DND-41 (cell line): Measurements from ENCODE around the gene OXT.

ENCODE experiments used
- ATAC-seq: fragments of 200-7000 bp; cut with Tn5 transposase; 3 replicates; pipeline ENCODE4 v1.9.1; 2021; ENCODE audit warnings: low read depth; ENCODE audit not compliant: insufficient read depth
- DNase-seq: peaks from one replicate; pipeline ENCODE4 v3.0.0-alpha.2; 2020
- H2AFZ ChIP-seq: 2 replicates; pipeline ENCODE4 v1.6.0; 2012; ENCODE audit warnings: low read depth, low read length
- H3K27ac ChIP-seq: 2 replicates; pipeline ENCODE4 v1.5.1; 2012; ENCODE audit warnings: low read length, inconsistent platforms
- H3K27me3 ChIP-seq: fragments of 200-600 bp; sonication (generic); 2 replicates; pipeline ENCODE4 v1.6.0; 2012; ENCODE audit warnings: low read length, mild to moderate bottlenecking, inconsistent platforms; ENCODE audit not compliant: insufficient read depth, poor library complexity
- H3K36me3 ChIP-seq: 2 replicates; pipeline ENCODE4 v1.5.1; 2012; ENCODE audit warnings: low read length, inconsistent platforms; ENCODE audit not compliant: insufficient read depth
- H3K4me1 ChIP-seq: 2 replicates; pipeline ENCODE4 v1.5.1; 2012; ENCODE audit warnings: mild to moderate bottlenecking, low read length; ENCODE audit not compliant: insufficient read depth
- H3K4me2 ChIP-seq: 2 replicates; pipeline ENCODE4 v1.6.0; 2012; ENCODE audit warnings: mild to moderate bottlenecking, moderate library complexity, low read length, inconsistent platforms; ENCODE audit not compliant: insufficient read depth
- H3K4me3 ChIP-seq, 2 experiments: fragments of 200-600 bp in 1 of 2; shearing (Covaris generic) in 1 of 2; 2 replicates each; pipeline ENCODE4 v1.5.1; 2012 to 2016; ENCODE audit warnings: inconsistent platforms in 2 of 2, low read length in 2 of 2, mild to moderate bottlenecking in 2 of 2, low read depth in 1 of 2, moderate library complexity in 1 of 2
- H3K79me2 ChIP-seq: 2 replicates; pipeline ENCODE4 v1.6.0; 2012; ENCODE audit warnings: low read length, inconsistent platforms; ENCODE audit not compliant: insufficient read depth
- H3K9ac ChIP-seq: 2 replicates; pipeline ENCODE4 v1.6.0; 2012; ENCODE audit warnings: low read depth, mild to moderate bottlenecking, inconsistent platforms, low read length, moderate library complexity
- H3K9me3 ChIP-seq: 2 replicates; pipeline ENCODE4 v1.5.1; 2012; ENCODE audit warnings: low read length, moderate library complexity, mild to moderate bottlenecking, inconsistent platforms; ENCODE audit not compliant: insufficient read depth, severe bottlenecking
- H4K20me1 ChIP-seq: 2 replicates; pipeline ENCODE4 v1.6.0; 2012; ENCODE audit warnings: low read length; ENCODE audit not compliant: insufficient read depth
- CTCF ChIP-seq: IDR thresholded peaks from 2 replicates; pipeline ENCODE4 v1.5.1; 2012; ENCODE audit warnings: borderline replicate concordance, low read length, moderate library complexity, mild to moderate bottlenecking; ENCODE audit not compliant: poor library complexity, severe bottlenecking; ENCODE audit errors: extremely low read depth
- EZH2 ChIP-seq: IDR thresholded peaks from 3 replicates; pipeline ENCODE4 v1.6.1; 2012; ENCODE audit warnings: borderline replicate concordance, low read depth, mild to moderate bottlenecking, moderate library complexity, low read length, inconsistent platforms; ENCODE audit not compliant: severe bottlenecking

The OXT gene

GRCh38 chr20:3101737-3102574 lies 30.5 kb downstream of the OXT start:
- peak; percentile 60; the same call in 1 of the 3 replicates for ATAC-seq
- no peak overlapping the region for H2AFZ ChIP-seq
- H4K20me1 ChIP-seq = no peaks in the 10 kb centered on the region
- no peak overlapping the region for H3K4me3 ChIP-seq
- no peaks in the 10 kb centered on the region for H3K79me2 ChIP-seq
- no peaks in the 10 kb centered on the region for H3K4me1 ChIP-seq
- H3K9ac ChIP-seq = no peak overlapping the region
- no peaks in the 10 kb centered on the region for H3K36me3 ChIP-seq
- H3K4me2 ChIP-seq = no peak overlapping the region
- no peaks in the 10 kb centered on the region for H3K27me3 ChIP-seq
- H3K9me3 ChIP-seq = no peaks in the 10 kb centered on the region
- TF ChIP-seq EZH2 (no peak), CTCF (no peak)
- H3K27ac ChIP-seq = no peak overlapping the region
- peak; percentile 26 for DNase-seq

- Histone ChIP-seq H3K9ac (no peak overlapping the region), H3K9me3 (no peaks in the 10 kb centered on the region), H3K79me2 (no peaks in the 10 kb centered on the region), H3K4me3 (no peak overlapping the region), H2AFZ (no peak overlapping the region), H3K4me2 (no peak overlapping the region), H3K27ac (no peak overlapping the region), H3K36me3 (no peaks in the 10 kb centered on the region), H4K20me1 (no peaks in the 10 kb centered on the region), H3K4me1 (no peaks in the 10 kb centered on the region), H3K27me3 (no peaks in the 10 kb centered on the region)
- no peak for DNase-seq
- TF ChIP-seq EZH2 (no peak), CTCF (no peak)
- ATAC-seq = 0 out of 3 replicates have a peak, but pooled peaks have one; percentile 34
These were observed 31.4 kb downstream of the OXT start for GRCh38 chr20:3102575-3103368.

- Histone ChIP-seq H3K4me1 (no peaks in the 10 kb centered on the region), H2AFZ (no peak overlapping the region), H3K4me3 (no peak overlapping the region), H3K9ac (no peak overlapping the region), H4K20me1 (no peaks in the 10 kb centered on the region), H3K4me2 (no peak overlapping the region), H3K27me3 (no peaks in the 10 kb centered on the region), H3K9me3 (no peaks in the 10 kb centered on the region), H3K79me2 (no peaks in the 10 kb centered on the region), H3K27ac (no peak overlapping the region), H3K36me3 (no peaks in the 10 kb centered on the region)
- DNase-seq = no peak
- TF ChIP-seq CTCF (no peak), EZH2 (no peak)
- ATAC-seq = no peak
These were observed 32.1 kb downstream of the OXT start for GRCh38 chr20:3103369-3104032.
